Measurements from ENCODE around the gene EPB41L5. TPM values are rescaled to one million over a fixed set of nuclear protein-coding genes. Genes with fewer than 3 reads are reported as not detected.

EPB41L5 gene
- total RNA-seq, 1 donor from 2014 or later = 57.3 TPM

DNA sequence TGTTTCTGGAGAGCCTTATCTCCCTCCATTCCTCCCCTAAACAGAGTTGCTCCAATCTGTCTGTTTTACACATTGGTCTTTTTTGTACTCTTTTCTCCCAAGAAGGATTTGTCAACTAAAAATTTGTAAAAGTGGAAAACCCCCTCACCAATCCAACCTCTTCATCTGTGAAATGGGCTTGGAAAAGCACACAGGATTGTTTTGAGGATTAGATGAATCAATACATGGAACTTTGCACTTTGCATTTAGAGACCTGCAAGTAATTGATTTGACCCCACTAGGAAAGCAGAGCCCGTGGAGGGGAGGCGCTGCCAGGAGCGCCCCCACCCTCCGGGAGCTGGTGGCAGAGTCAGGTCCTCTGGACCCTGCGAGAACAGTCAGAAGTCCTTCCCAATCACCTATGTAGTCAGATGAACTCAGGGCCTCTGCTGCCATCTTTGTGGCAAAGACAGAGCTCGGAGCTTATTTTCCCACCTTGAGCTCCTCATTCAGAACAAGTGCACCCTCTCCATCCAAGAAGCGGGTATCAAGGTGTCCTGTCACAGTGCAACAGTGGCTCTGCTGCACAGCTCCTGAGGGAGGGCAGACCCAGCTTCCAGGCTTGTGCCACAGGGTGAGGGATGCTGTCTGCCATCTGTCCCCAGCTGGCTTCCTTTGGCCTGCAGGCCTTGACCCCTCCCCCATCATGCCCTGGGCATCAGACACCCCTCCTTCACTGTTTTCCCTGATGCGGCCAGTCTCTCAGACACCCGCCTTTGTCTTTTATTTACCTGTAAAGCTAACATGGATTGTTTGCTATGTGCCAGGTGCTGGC is 212.1 kb downstream of the EPB41L5 start:
- no peak for DNase-seq (ENCODE audit: low read depth)

DNA sequence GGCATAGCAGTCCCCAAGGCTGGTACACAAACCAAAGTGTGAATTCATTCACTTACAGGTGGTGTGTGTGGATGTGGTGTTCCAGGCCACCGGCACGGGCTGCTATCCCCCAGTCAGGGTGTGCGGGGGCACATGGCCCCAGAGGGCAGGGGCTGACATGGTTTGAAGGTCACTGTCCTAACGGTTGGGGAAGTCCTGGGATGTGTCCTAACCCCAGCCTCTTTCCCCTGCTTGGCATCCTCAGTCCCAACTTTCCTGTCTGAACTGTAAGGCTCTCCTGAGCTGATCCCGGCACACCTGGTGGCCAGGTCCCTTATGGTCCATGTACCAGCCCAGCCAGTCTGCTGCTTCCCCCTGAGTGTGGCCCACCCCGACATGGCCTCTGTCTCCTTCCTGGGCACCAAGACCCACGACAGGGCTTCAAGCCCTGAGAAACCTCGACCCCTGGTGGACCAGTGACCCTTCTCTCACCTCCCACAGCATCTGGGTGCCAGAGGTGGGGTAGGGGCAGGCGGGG is 212.7 kb downstream of the EPB41L5 start:
- DNase-seq (ENCODE audit: low read depth) = no peak

- no peak for DNase-seq (ENCODE audit: low read depth)
Measured at GRCh38 chr2:120226316-120226715, 213.4 kb downstream of the EPB41L5 start.

DNA sequence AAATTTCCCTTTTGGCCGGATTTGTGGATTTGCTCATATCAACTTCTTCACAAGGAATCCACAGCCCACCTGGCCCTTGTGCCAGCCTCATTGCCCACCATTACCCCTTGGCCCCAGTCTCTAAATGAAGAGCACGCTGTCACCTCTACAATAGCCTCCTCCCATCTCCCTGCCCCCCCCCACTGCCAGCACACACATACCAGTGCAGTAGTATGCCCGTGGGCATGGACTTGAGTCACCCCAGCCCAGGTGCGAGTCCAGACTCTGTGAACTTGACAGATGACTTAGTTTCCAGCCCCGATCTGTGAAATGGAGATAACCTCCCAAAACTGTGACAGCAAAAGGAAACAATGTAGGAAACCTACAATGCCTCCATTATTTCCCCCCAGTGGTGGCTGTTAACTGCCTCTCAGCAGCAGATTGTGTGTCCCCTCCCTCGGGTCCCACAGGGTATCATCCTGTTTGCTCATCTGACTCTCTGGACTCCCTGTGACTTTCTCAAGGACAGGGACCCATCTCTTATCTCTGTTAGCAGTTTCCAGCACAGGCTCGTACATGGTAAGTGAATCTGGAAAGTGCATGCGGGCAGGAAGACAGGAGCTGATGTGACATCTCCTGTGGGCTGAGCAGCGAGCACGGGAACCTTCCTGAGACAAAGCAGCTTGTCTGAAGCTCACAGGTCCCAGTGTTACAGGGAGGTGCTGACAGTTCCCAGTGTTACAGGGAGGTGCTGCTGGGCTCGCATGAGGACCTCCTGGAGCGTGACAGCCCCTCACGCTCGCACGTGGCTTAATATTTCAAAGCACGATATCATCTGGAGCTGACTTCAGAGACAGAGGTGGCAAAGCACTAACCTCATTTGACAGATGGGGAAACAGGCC is 214.5 kb downstream of the EPB41L5 start:
- no peak for DNase-seq (ENCODE audit: low read depth)

DNA sequence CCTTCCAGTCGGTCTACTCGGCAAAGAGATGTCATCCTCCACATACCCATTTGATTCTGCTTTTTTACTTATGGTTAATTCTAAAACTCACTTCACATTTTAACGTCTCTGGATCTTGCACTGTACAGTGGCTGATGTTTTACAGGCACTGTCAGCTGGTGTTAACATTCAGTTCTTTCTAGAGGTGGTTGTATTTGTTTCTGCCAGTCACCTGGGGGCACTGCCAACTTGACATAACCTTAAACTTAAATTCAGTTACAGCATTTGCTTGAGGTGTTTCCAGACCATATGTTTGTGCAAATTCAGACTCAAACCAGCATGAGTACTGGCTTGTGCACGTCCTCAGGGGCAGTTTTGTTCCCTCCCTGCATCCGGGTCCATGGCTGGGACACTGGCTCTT is 215.6 kb downstream of the EPB41L5 start:
- peak; percentile 68 for DNase-seq (ENCODE audit: low read depth)

Other genes with a start within 250 kb of the EPB41L5 start
- gene TMEM185B, start 210.3 kb downstream of the EPB41L5 start, total RNA-seq = 39.6 and 54.2 TPM in 2 replicates
- 84.0 and 108 TPM in 2 replicates for gene RALB, start 239.8 kb downstream of the EPB41L5 start, total RNA-seq